Glutamatergic neuron (in vitro differentiated cells): Measurements from ENCODE around the gene PHLDA2. TPM values are rescaled to one million over a fixed set of nuclear protein-coding genes. Genes with fewer than 3 reads are reported as not detected.

ENCODE experiments used
- DNase-seq: peaks from one replicate; pipeline ENCODE4 v3.0.0; 2022
- H3K27ac Mint-ChIP-seq: one replicate; pipeline ENCODE4 v1.8.0; 2020; ENCODE audit warnings: mild to moderate bottlenecking, mixed read lengths, inconsistent platforms; ENCODE audit not compliant: unreplicated experiment
- H3K27me3 Mint-ChIP-seq: one replicate; pipeline ENCODE4 v1.8.0; 2020; ENCODE audit warnings: mild to moderate bottlenecking, moderate library complexity, mixed read lengths, inconsistent platforms; ENCODE audit not compliant: unreplicated experiment
- H3K36me3 Mint-ChIP-seq: one replicate; pipeline ENCODE4 v1.8.0; 2020; ENCODE audit warnings: mild to moderate bottlenecking, mixed read lengths, inconsistent platforms; ENCODE audit not compliant: unreplicated experiment
- H3K4me1 Mint-ChIP-seq: one replicate; pipeline ENCODE4 v1.8.0; 2020; ENCODE audit warnings: mild to moderate bottlenecking, low read depth, mixed read lengths, inconsistent platforms; ENCODE audit not compliant: unreplicated experiment
- H3K4me3 Mint-ChIP-seq: one replicate; pipeline ENCODE4 v1.8.0; 2020; ENCODE audit warnings: mild to moderate bottlenecking, mixed read lengths, inconsistent platforms; ENCODE audit not compliant: unreplicated experiment
- H3K9me3 Mint-ChIP-seq: one replicate; pipeline ENCODE4 v1.8.0; 2020; ENCODE audit warnings: mild to moderate bottlenecking, moderate library complexity, mixed read lengths, inconsistent platforms; ENCODE audit not compliant: unreplicated experiment
- total RNA-seq: library from RNA; stranded (reverse); fragmentation: NEBNext Ultra II Directional; extraction: Animal tissue kit (Norgen Biotek cat#: 25700); gene quantifications from one replicate; pipeline ENCODE4 v1.2.1, GENCODE V29; 2021; ENCODE audit not compliant: unreplicated experiment
- TF ChIP-seq, protein P1 (sequence below): fragments of 200-600 bp; sonication (generic); IDR thresholded peaks from one replicate; pipeline ENCODE4 v1.5.0; 2021; ENCODE audit not compliant: partially characterized antibody, unreplicated experiment

The PHLDA2 gene
- total RNA-seq, 1 donor from 2014 or later, result 1.2 TPM

- DNase-seq, result peak; percentile 91
- H3K4me3 Mint-ChIP-seq, result peak overlapping the region; percentile 86
- peaks cover 20% of the 10 kb centered on the region for H3K4me1 Mint-ChIP-seq
- peaks cover 12% of the 10 kb centered on the region for H3K27me3 Mint-ChIP-seq
- H3K9me3 Mint-ChIP-seq, result peaks cover 26% of the 10 kb centered on the region
- peak overlapping the region; percentile 86 for H3K27ac Mint-ChIP-seq
- H3K36me3 Mint-ChIP-seq, result peaks cover 9% of the 10 kb centered on the region
- TF ChIP-seq, protein P1, sequence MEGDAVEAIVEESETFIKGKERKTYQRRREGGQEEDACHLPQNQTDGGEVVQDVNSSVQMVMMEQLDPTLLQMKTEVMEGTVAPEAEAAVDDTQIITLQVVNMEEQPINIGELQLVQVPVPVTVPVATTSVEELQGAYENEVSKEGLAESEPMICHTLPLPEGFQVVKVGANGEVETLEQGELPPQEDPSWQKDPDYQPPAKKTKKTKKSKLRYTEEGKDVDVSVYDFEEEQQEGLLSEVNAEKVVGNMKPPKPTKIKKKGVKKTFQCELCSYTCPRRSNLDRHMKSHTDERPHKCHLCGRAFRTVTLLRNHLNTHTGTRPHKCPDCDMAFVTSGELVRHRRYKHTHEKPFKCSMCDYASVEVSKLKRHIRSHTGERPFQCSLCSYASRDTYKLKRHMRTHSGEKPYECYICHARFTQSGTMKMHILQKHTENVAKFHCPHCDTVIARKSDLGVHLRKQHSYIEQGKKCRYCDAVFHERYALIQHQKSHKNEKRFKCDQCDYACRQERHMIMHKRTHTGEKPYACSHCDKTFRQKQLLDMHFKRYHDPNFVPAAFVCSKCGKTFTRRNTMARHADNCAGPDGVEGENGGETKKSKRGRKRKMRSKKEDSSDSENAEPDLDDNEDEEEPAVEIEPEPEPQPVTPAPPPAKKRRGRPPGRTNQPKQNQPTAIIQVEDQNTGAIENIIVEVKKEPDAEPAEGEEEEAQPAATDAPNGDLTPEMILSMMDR, result no peak
Observed at GRCh38 chr11:2881981-2882375, 47.2 kb downstream of the PHLDA2 start.

DNA sequence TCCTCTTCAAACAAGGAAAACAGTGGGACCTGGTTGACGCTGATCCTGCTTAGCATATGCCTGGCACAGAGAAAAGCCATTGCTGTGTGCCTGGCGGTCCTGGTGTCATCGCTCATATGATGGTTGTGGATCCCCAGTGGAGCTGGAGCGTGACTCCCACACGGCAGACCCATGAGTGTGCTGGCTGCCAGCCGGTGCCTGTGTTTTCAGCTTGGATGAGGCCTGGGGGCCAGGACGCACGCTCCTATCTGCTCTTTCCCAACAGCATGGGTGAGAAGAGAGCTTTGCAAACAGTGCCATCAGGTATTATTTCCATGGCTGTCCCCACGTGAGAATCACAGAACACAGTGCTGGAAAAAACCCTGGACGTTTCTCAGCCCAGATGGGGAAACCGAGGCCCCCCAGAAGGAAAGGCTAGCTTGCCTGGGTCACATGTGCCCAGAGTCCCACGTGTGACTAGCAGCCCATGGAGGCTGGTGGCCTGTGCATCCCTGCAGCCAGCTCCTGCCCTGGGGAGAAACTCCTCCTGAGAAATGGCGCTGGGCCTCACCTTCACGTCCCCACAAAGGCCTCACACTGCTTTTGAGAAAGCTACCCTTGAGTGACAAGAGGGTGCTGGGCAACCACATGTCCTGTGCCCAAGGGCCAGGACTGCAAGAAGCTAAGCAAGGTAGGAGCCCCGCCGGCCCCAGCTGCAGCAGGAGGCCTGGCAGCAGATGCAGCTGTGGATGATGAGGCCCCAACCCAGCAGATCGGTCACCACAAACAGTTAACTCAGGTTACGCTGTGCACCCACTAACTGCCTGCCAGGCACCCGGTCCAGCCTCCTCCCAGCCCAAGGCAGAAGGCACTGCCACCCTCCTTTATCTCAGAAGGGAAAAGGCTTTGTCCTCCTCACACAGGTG, 47.9 kb downstream of the PHLDA2 start:
- Mint-ChIP-seq H3K27ac (peak overlapping the region; percentile 55), H3K4me1 (peaks cover 16% of the 10 kb centered on the region), H3K9me3 (peaks cover 23% of the 10 kb centered on the region), H3K4me3 (peak overlapping the region; percentile 61), H3K36me3 (peaks cover 9% of the 10 kb centered on the region), H3K27me3 (peaks cover 8% of the 10 kb centered on the region)
- DNase-seq, result no peak
- TF ChIP-seq, protein P1, result no peak

DNA sequence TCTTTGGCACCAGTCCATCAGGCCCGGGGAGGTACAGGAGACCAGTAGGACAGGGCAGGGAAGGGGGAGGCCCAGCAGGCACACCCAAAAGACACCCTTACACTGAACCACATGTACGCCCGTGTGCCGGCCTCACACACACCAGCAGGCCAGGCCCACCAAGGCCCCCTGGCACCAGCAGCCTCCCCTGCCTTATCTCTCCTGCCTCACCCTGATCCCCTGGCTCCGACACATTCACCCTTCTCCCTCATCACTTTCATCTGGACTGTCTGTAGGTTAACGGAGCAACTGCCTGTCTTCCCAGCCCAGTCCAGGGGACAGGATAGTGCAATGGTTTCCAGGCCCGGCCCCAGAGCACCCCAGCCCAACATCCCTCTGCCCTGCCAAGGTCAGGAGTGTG, 48.6 kb downstream of the PHLDA2 start:
- Mint-ChIP-seq H3K27me3 (peaks cover 8% of the 10 kb centered on the region), H3K27ac (no peak overlapping the region), H3K4me3 (no peak overlapping the region), H3K4me1 (peaks cover 16% of the 10 kb centered on the region), H3K36me3 (peaks cover 9% of the 10 kb centered on the region), H3K9me3 (peaks cover 23% of the 10 kb centered on the region)
- TF ChIP-seq, protein P1, result no peak
- DNase-seq, result no peak

GRCh38 chr11:2878782-2879181, 50.4 kb downstream of the PHLDA2 start:
- peaks cover 22% of the 10 kb centered on the region for H3K9me3 Mint-ChIP-seq
- H3K4me3 Mint-ChIP-seq, result no peak overlapping the region
- peak overlapping the region; percentile 11 for H3K27ac Mint-ChIP-seq
- TF ChIP-seq, protein P1, result no peak
- DNase-seq, result no peak
- H3K36me3 Mint-ChIP-seq, result peaks cover 14% of the 10 kb centered on the region
- peaks cover 16% of the 10 kb centered on the region for H3K4me1 Mint-ChIP-seq
- peaks cover 9% of the 10 kb centered on the region for H3K27me3 Mint-ChIP-seq

Other genes with a start within 250 kb of the PHLDA2 start
- gene KCNQ1OT1, start 229.4 kb downstream of the PHLDA2 start, total RNA-seq, result 14.3 TPM
- gene CDKN1C, start 43.6 kb downstream of the PHLDA2 start, total RNA-seq, result 391 TPM
- gene NAP1L4, start 62.9 kb upstream of the PHLDA2 start, total RNA-seq, result 209 TPM
- gene CARS1, start 128.0 kb upstream of the PHLDA2 start, total RNA-seq, result 151 TPM
- 115 TPM for gene OSBPL5, start 235.9 kb upstream of the PHLDA2 start, total RNA-seq